ENCODE data around the gene COMMD2.

The COMMD2 gene

DNA sequence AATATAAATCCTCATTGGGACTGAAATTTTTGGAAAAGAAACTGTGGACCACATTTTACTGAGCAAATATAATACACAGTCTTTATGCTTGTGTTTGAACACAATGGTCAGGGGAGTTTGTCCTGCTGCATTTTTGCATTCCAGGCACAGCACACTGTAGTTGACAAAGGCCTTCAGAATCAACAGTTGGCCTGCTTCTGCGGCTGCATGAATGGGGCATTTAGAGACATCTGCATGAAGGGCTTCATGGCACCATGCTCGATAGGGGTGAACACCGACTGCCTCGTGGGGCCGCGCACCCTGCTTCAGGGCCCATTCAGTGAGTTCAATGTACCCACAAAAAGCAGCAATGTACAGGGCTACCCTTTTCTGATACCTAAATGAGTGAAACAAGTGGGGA, 15.4 kb upstream of the COMMD2 start:
- TF ChIP-seq POLR2A (IDR thresholded peaks at IDR 0.05; ENCODE audit: low read depth, low read length) = no peak
- TF ChIP-seq POLR2AphosphoS5 (IDR thresholded peaks at IDR 0.05; ENCODE audit: low read depth, low read length) = no peak
- no peak for TF ChIP-seq POU2F2 (IDR thresholded peaks at IDR 0.05; ENCODE audit: low read depth, low read length)
- no peak for TF ChIP-seq TAF1 (IDR thresholded peaks at IDR 0.05; ENCODE audit: low read depth, low read length)
- TF ChIP-seq SPI1 (IDR thresholded peaks at IDR 0.05; ENCODE audit: low read depth, low read length) = no peak
- no peak for TF ChIP-seq PAX5 (IDR thresholded peaks at IDR 0.05; ENCODE audit: insufficient read depth, low read length, severe bottlenecking)
- no peak for DNase-seq (ENCODE audit: insufficient read length, low spot score)
- no peak for FAIRE-seq

DNA sequence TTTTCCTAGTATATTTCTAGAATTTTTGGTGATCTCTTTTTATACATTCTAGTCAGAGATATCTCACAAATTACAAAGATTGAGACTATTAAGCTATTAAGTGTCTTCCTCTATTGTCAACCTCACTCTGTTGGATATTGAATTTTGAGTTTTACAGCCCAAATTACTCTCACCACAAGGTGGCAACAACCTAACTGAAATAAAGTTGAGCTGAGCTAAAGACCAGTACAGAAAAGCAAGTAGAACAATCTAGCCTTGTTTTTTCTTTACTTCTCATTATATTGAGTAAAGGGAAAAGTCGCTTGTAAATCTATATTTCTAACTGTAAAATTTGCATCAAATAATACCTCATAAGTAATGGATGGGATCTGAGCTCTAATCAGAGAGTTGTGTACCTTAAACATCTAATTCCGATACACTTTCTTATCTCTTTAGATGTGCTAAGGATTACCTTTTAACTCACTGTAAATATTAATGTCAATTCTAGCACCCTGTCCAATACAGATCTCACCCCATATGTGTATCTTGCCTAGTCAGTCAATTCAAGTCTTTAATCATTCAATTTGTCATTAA, 13.6 kb upstream of the COMMD2 start:
- DNase-seq (ENCODE audit: insufficient read length, low spot score) = no peak
- TF ChIP-seq POU2F2 (IDR thresholded peaks at IDR 0.05; ENCODE audit: low read depth, low read length) (no peak), PAX5 (IDR thresholded peaks at IDR 0.05; ENCODE audit: insufficient read depth, low read length, severe bottlenecking) (no peak), TAF1 (IDR thresholded peaks at IDR 0.05; ENCODE audit: low read depth, low read length) (no peak), POLR2AphosphoS5 (IDR thresholded peaks at IDR 0.05; ENCODE audit: low read depth, low read length) (no peak), SPI1 (IDR thresholded peaks at IDR 0.05; ENCODE audit: low read depth, low read length) (no peak), POLR2A (IDR thresholded peaks at IDR 0.05; ENCODE audit: low read depth, low read length) (no peak)

DNA sequence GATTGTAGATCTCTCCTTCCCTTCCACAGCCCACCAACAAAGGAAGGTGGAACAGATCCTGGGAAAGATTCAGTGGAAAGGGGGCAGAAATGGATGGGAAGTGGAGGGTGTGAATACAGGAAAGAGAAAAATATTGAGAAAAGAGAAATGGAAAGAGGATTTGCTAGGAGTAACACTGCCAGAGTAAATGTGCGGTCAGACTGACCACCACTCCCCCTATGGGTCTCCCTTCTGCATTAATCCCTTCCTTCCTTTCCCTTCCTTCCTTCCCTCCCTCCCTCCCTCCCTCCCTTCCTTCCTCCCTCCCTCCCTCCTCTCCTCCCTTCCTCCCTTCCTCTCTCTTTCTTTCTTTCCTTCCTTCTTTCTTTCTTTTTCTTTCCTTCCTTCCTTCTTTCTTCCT, 12.0 kb upstream of the COMMD2 start:
- FAIRE-seq = no peak
- DNase-seq (ENCODE audit: insufficient read length, low spot score) = no peak
- TF ChIP-seq POLR2A (IDR thresholded peaks at IDR 0.05; ENCODE audit: low read depth, low read length) = no peak
- no peak for TF ChIP-seq POLR2AphosphoS5 (IDR thresholded peaks at IDR 0.05; ENCODE audit: low read depth, low read length)
- no peak for TF ChIP-seq SPI1 (IDR thresholded peaks at IDR 0.05; ENCODE audit: low read depth, low read length)
- no peak for TF ChIP-seq PAX5 (IDR thresholded peaks at IDR 0.05; ENCODE audit: insufficient read depth, low read length, severe bottlenecking)
- no peak for TF ChIP-seq POU2F2 (IDR thresholded peaks at IDR 0.05; ENCODE audit: low read depth, low read length)
- no peak for TF ChIP-seq TAF1 (IDR thresholded peaks at IDR 0.05; ENCODE audit: low read depth, low read length)

More for the DNA sequence above, 13.6 kb upstream of the COMMD2 start:
- no peak for FAIRE-seq

DNA sequence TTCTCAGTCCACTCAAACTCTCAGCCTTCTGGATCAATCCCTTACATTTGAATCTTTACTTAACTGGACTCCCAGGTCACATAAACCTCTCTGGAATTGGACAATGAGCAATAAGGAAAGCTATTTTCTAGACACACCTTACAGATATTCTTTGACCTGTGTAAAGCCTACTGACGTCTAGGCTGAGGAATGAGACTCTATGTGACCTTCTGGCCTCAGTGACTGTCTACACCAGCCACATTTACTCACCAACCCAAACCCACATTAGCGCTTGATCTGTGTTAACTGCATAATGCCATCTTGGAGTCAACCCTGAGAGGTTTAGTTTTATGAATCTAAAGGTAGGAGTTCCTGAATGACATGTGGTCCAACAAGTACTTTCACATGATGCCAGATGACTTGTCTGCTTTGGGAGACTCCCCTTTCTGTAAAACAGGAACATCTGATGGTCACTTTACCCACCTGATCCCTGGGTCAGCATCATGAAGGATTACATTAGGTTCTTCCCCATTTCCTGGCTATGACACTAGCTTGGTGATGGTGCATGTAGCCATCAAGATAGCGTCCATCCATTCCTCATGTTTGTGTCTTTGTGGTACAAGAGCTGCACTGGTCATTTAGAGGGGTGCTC, 11.4 kb upstream of the COMMD2 start:
- DNase-seq (ENCODE audit: insufficient read length, low spot score) = no peak
- no peak for TF ChIP-seq TAF1 (IDR thresholded peaks at IDR 0.05; ENCODE audit: low read depth, low read length)
- TF ChIP-seq POU2F2 (IDR thresholded peaks at IDR 0.05; ENCODE audit: low read depth, low read length) = no peak
- TF ChIP-seq PAX5 (IDR thresholded peaks at IDR 0.05; ENCODE audit: insufficient read depth, low read length, severe bottlenecking) = no peak
- no peak for TF ChIP-seq POLR2AphosphoS5 (IDR thresholded peaks at IDR 0.05; ENCODE audit: low read depth, low read length)
- TF ChIP-seq SPI1 (IDR thresholded peaks at IDR 0.05; ENCODE audit: low read depth, low read length) = no peak
- no peak for TF ChIP-seq POLR2A (IDR thresholded peaks at IDR 0.05; ENCODE audit: low read depth, low read length)

DNA sequence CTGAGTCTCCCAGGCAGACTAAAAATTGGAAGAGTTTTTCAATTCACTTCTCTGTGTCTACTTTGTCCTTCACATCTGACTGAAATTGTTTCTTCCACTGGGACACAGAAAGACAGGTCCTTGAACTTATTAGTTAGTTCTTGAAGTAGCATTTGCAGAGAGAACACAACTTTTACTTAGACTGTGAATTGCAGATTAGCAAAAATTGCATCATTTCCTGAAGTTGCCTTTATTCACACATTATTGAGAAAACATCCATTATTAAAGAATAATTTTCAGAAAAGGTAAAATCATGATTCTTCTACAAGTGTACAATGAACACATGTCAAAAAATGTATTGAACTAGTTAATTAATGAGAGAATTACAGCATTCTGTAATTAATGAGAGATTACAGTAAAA, 1.4 kb upstream of the COMMD2 start:
- FAIRE-seq = no peak
- TF ChIP-seq PAX5 (IDR thresholded peaks at IDR 0.05; ENCODE audit: insufficient read depth, low read length, severe bottlenecking) = no peak
- no peak for DNase-seq (ENCODE audit: insufficient read length, low spot score)

More for the DNA sequence above, 11.4 kb upstream of the COMMD2 start:
- no peak for FAIRE-seq

DNA sequence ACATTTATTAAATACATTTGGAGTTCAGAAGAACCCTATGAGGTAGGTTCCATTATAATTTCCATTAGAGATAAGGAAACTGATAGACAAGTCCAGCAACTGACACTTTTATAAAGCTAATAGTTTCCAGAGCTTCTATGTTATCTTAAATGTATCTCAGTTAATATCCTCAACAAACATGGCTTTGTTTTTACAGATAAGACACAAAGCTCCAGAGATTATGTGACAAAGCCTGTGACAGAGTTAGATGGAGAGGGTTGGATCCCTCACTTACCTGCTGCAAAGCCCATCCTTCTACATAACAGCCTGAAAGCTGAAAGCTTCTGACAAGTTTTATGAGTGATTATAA, 473 bp upstream of the COMMD2 start:
- no peak for FAIRE-seq
- DNase-seq (ENCODE audit: insufficient read length, low spot score) = no peak
- no peak for TF ChIP-seq POLR2A (IDR thresholded peaks at IDR 0.05; ENCODE audit: low read depth, low read length)
- no peak for TF ChIP-seq POU2F2 (IDR thresholded peaks at IDR 0.05; ENCODE audit: low read depth, low read length)

DNA sequence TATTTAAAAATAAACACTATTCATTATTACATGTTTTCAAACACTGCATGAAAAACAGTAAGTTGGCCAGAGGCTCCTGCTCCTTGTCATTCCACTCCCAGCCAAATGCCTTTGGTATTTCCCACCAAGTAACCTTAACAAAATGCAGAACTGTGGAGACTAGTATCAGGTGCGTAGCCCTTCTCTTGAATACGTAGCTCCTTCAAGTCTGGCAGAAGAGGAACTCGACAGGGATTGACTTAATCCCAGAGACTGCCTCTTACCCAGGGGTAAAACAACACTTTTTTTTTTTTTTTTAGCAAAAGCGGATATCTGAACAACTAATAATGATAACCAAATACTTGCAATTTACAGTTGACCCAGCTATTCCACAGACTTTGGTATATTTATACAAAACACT, 738 bp downstream of the COMMD2 start:
- DNase-seq (ENCODE audit: insufficient read length, low spot score) (no peak), FAIRE-seq (no peak)
- TF ChIP-seq POU2F2 (IDR thresholded peaks at IDR 0.05; ENCODE audit: low read depth, low read length) (no peak), PAX5 (IDR thresholded peaks at IDR 0.05; ENCODE audit: insufficient read depth, low read length, severe bottlenecking) (no peak)

DNA sequence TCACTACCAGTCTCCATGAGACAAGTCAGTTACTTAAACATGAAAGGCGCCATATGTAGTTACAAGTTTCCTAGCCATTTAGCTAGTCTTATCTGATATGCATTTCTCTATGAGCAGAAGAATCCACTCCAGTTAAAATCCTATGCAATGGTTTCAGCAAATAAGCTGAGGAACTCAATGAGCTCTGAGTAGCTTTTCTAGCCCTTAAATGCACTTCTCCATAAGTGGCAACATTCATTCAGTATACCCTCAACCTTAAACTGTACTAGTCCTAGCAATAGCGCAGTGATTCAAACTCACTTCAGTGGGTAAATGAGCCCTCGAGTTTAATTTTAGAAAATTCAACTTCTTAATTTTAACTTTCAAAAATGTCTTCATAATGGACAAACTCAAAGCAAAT, 7.7 kb downstream of the COMMD2 start:
- DNase-seq (ENCODE audit: insufficient read length, low spot score) (no peak), FAIRE-seq (no peak)
- no peak for TF ChIP-seq TAF1 (IDR thresholded peaks at IDR 0.05; ENCODE audit: low read depth, low read length)
- no peak for TF ChIP-seq SPI1 (IDR thresholded peaks at IDR 0.05; ENCODE audit: low read depth, low read length)
- TF ChIP-seq POU2F2 (IDR thresholded peaks at IDR 0.05; ENCODE audit: low read depth, low read length) = no peak
- TF ChIP-seq POLR2A (IDR thresholded peaks at IDR 0.05; ENCODE audit: low read depth, low read length) = no peak
- TF ChIP-seq POLR2AphosphoS5 (IDR thresholded peaks at IDR 0.05; ENCODE audit: low read depth, low read length) = no peak
- no peak for TF ChIP-seq PAX5 (IDR thresholded peaks at IDR 0.05; ENCODE audit: insufficient read depth, low read length, severe bottlenecking)

DNA sequence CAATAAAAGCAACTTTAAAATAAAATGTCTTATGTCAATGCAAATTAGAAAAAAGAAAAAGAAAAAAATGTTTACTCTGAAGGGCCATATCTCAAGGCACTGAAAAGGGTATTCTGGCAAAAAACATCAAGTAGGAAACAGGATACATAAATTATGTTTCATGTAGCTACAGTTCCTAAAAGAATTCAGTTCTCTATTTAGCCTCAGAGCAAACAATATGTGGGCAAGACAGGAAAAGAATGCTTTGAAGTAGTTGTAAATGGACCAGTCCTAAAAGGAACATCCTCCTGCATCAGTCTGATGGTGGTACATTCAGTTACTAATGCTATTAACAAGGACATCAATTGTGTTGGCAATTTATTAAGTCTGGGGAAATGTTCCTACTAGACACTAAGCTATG, 8.1 kb downstream of the COMMD2 start:
- DNase-seq (ENCODE audit: insufficient read length, low spot score) (no peak), FAIRE-seq (no peak)
- TF ChIP-seq POLR2AphosphoS5 (IDR thresholded peaks at IDR 0.05; ENCODE audit: low read depth, low read length) (no peak), PAX5 (IDR thresholded peaks at IDR 0.05; ENCODE audit: insufficient read depth, low read length, severe bottlenecking) (no peak), POLR2A (IDR thresholded peaks at IDR 0.05; ENCODE audit: low read depth, low read length) (no peak), TAF1 (IDR thresholded peaks at IDR 0.05; ENCODE audit: low read depth, low read length) (no peak), POU2F2 (IDR thresholded peaks at IDR 0.05; ENCODE audit: low read depth, low read length) (no peak), SPI1 (IDR thresholded peaks at IDR 0.05; ENCODE audit: low read depth, low read length) (no peak)

DNA sequence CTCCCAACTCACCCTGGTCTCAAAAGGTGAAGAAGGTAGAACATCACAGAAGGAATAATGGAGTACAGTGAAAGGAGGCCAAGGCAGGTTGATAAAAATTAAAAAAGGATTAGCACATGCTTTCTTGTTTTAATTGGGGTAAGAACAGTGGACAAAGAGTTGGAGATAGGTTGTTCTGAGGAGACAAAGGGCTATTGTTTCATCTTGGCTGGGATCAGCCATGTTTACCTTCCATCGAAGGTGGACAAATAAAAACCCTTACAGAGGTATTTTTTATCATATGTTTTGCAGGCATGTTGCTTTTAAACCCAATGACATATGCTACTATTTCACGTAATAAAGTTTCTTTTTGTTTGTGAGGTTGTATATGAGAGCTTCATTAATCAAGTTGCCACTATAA, 12.9 kb downstream of the COMMD2 start:
- TF ChIP-seq SPI1 (IDR thresholded peaks at IDR 0.05; ENCODE audit: low read depth, low read length) (no peak), POU2F2 (IDR thresholded peaks at IDR 0.05; ENCODE audit: low read depth, low read length) (no peak), POLR2A (IDR thresholded peaks at IDR 0.05; ENCODE audit: low read depth, low read length) (no peak), PAX5 (IDR thresholded peaks at IDR 0.05; ENCODE audit: insufficient read depth, low read length, severe bottlenecking) (no peak), POLR2AphosphoS5 (IDR thresholded peaks at IDR 0.05; ENCODE audit: low read depth, low read length) (no peak), TAF1 (IDR thresholded peaks at IDR 0.05; ENCODE audit: low read depth, low read length) (no peak)
- no peak for DNase-seq (ENCODE audit: insufficient read length, low spot score)
- no peak for FAIRE-seq
